Parathyroid adenoma (tissue), 2 donors: ENCODE measurements around the gene RFESD.

Experiments
- H2AFZ ChIP-seq: fragments of 300-600 bp; sonication (generic); one replicate; pipeline ENCODE4 v1.7.0; 2017; ENCODE audit warnings: antibody characterized with exemption, mild to moderate bottlenecking
- H3K27ac ChIP-seq: fragments of 300-600 bp; sonication (generic); one replicate; pipeline ENCODE4 v1.7.0; 2017
- H3K27me3 ChIP-seq: fragments of 300-600 bp; sonication (generic); one replicate; pipeline ENCODE4 v1.7.0; 2017; ENCODE audit warnings: low read length; ENCODE audit not compliant: control insufficient read depth, insufficient read depth
- H3K36me3 ChIP-seq: fragments of 300-600 bp; sonication (generic); one replicate; pipeline ENCODE4 v1.7.0; 2017; ENCODE audit warnings: low read length; ENCODE audit not compliant: control insufficient read depth, insufficient read depth
- H3K4me1 ChIP-seq: fragments of 300-600 bp; sonication (generic); one replicate; pipeline ENCODE4 v1.7.0; 2017; ENCODE audit warnings: control low read depth
- H3K4me2 ChIP-seq: fragments of 300-600 bp; sonication (generic); one replicate; pipeline ENCODE4 v1.7.0; 2017; ENCODE audit warnings: low read length
- H3K4me3 ChIP-seq: fragments of 300-600 bp; sonication (generic); one replicate; pipeline ENCODE4 v1.7.0; 2017; ENCODE audit warnings: low read depth, low read length
- H3K79me2 ChIP-seq: fragments of 300-600 bp; sonication (generic); one replicate; pipeline ENCODE4 v1.7.0; 2017; ENCODE audit warnings: control low read depth
- H3K9ac ChIP-seq: fragments of 300-600 bp; sonication (generic); one replicate; pipeline ENCODE4 v1.7.0; 2017; ENCODE audit warnings: mild to moderate bottlenecking
- H3K9me3 ChIP-seq: fragments of 300-600 bp; sonication (generic); one replicate; pipeline ENCODE4 v1.7.0; 2017; ENCODE audit warnings: low read length; ENCODE audit not compliant: control insufficient read depth
- TF ChIP-seq, protein P1 (sequence below): fragments of 300-600 bp; sonication (generic); IDR thresholded peaks from one replicate; pipeline ENCODE4 v1.7.0; 2017; ENCODE audit warnings: antibody characterized with exemption, mild to moderate bottlenecking
- donor health status: primary hyperparathyroidism.

The RFESD gene

DNA sequence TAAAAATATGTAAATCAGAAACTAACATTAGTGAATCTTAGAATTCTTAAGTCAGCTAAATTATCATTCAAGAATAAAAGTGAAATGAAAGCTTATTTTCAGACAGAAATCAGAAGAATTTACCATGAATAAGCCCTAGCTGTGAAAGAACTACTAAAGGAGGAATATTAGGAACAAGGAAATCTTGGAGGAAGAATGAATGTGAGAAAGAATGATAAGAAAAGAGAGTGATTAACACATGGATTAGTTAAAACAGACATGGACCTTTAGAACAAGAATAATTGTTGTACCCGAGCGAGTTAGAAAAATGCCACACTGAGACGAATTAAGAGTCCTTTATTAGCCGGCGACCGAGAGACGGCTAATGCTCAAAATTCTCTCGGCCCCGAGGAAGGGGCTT is 60.5 kb downstream of the RFESD start:
- H3K27ac ChIP-seq, result no peak overlapping the region
- H3K4me2 ChIP-seq, result no peak overlapping the region
- H3K27me3 ChIP-seq, result no peaks in the 10 kb centered on the region
- H3K9ac ChIP-seq, result no peak overlapping the region
- no peak overlapping the region for H3K4me3 ChIP-seq
- TF ChIP-seq, protein P1, sequence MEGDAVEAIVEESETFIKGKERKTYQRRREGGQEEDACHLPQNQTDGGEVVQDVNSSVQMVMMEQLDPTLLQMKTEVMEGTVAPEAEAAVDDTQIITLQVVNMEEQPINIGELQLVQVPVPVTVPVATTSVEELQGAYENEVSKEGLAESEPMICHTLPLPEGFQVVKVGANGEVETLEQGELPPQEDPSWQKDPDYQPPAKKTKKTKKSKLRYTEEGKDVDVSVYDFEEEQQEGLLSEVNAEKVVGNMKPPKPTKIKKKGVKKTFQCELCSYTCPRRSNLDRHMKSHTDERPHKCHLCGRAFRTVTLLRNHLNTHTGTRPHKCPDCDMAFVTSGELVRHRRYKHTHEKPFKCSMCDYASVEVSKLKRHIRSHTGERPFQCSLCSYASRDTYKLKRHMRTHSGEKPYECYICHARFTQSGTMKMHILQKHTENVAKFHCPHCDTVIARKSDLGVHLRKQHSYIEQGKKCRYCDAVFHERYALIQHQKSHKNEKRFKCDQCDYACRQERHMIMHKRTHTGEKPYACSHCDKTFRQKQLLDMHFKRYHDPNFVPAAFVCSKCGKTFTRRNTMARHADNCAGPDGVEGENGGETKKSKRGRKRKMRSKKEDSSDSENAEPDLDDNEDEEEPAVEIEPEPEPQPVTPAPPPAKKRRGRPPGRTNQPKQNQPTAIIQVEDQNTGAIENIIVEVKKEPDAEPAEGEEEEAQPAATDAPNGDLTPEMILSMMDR, result no peak
- H3K9me3 ChIP-seq, result no peaks in the 10 kb centered on the region
- H3K79me2 ChIP-seq, result no peaks in the 10 kb centered on the region
- H2AFZ ChIP-seq, result no peak overlapping the region
- no peaks in the 10 kb centered on the region for H3K36me3 ChIP-seq
- H3K4me1 ChIP-seq, result no peaks in the 10 kb centered on the region
